A673 (cell line): ENCODE data around the gene ZDHHC5. TPM values are rescaled to one million over a fixed set of nuclear protein-coding genes. Genes with fewer than 3 reads are reported as not detected.

Experiments used
- BruUV-seq: library from RNA; stranded (reverse); fragments of 400-500 nt; replicated peaks from 2 replicates; lab custom pipeline; 2021; lab: Mats Ljungman, UMichigan
- CTCF ChIA-PET: fragments of 300-600 bp; sonication (Branson Sonifier 250); formaldehyde crosslinking; loops from one replicate; lab custom pipeline; 2022; ENCODE audit warnings: antibody characterized with exemption; lab: Charles Lee
- POLR2A ChIA-PET: fragments of 300-600 bp; sonication (Branson Sonifier 250); formaldehyde crosslinking; loops from one replicate; lab custom pipeline; 2022; ENCODE audit warnings: antibody characterized with exemption; ENCODE audit not compliant: low non-redundant PET; lab: Charles Lee
- DNase-seq: peaks from one replicate; pipeline ENCODE4 v3.0.0-alpha.2; 2015; ENCODE audit warnings: low spot score
- H3K27ac ChIP-seq: fragments of 200-600 bp; sonication (generic); 2 replicates; pipeline ENCODE4 v1.5.1; 2016; ENCODE audit warnings: mixed run types, low read depth, mild to moderate bottlenecking, mixed read lengths, antibody characterized with exemption, low read length; ENCODE audit not compliant: poor library complexity, severe bottlenecking
- H3K27me3 ChIP-seq: fragments of 200-600 bp; sonication (generic); replicated peaks from 2 replicates; pipeline ENCODE4 v1.6.1; 2017; ENCODE audit warnings: mixed run types, low read depth, mild to moderate bottlenecking, mixed read lengths, antibody characterized with exemption, low read length; ENCODE audit not compliant: insufficient read depth, poor library complexity
- H3K36me3 ChIP-seq: fragments of 200-600 bp; sonication (generic); 2 replicates; pipeline ENCODE4 v1.6.1; 2016; ENCODE audit warnings: mixed run types, mild to moderate bottlenecking, mixed read lengths, antibody characterized with exemption, low read length; ENCODE audit not compliant: insufficient read depth, poor library complexity, severe bottlenecking
- H3K4me1 ChIP-seq: fragments of 200-600 bp; sonication (generic); 2 replicates; pipeline ENCODE4 v1.6.1; 2017; ENCODE audit warnings: mixed run types, mild to moderate bottlenecking, mixed read lengths, antibody characterized with exemption, low read length; ENCODE audit not compliant: insufficient read depth, poor library complexity, severe bottlenecking
- H3K4me3 ChIP-seq: fragments of 200-600 bp; sonication (generic); 2 replicates; pipeline ENCODE4 v1.5.1; 2016; ENCODE audit warnings: low read depth, mixed run types, mild to moderate bottlenecking, mixed read lengths, low read length; ENCODE audit not compliant: poor library complexity, severe bottlenecking
- H3K9me3 ChIP-seq: fragments of 200-600 bp; sonication (generic); 2 replicates; pipeline ENCODE4 v1.6.1; 2016; ENCODE audit warnings: mixed run types, low read depth, mild to moderate bottlenecking, mixed read lengths, antibody characterized with exemption, low read length; ENCODE audit not compliant: poor library complexity, severe bottlenecking
- EZH2 ChIP-seq: fragments of 200-600 bp; sonication (generic); IDR thresholded peaks from 2 replicates; pipeline ENCODE4 v1.6.1; 2017; ENCODE audit warnings: borderline replicate concordance, low read depth, mild to moderate bottlenecking, mixed read lengths, antibody characterized with exemption, low read length; ENCODE audit not compliant: poor library complexity, severe bottlenecking
- intact Hi-C: fragments of 100-400 bp; cut with micrococcal nuclease; formaldehyde crosslinking; loops from one replicate; pipeline ENCODE4 v1.10.0; 2022; ENCODE audit not compliant: unreplicated experiment
- total RNA-seq: library from RNA; stranded (reverse); gene quantifications from 2 replicates; pipeline ENCODE4 v1.2.3, GENCODE V29; 2021
- TF ChIP-seq, protein P1 (sequence below): fragments of 300-800, 200-600 bp; sonication (generic); conservative IDR thresholded peaks from 2 replicates; pipeline ENCODE4 v1.5.1; 2017; ENCODE audit warnings: low read depth, mild to moderate bottlenecking, antibody characterized with exemption, low read length, moderate library complexity, mixed read lengths

ZDHHC5 gene
- total RNA-seq, 1 experiment from 2014 or later: 76.9 TPM

DNA sequence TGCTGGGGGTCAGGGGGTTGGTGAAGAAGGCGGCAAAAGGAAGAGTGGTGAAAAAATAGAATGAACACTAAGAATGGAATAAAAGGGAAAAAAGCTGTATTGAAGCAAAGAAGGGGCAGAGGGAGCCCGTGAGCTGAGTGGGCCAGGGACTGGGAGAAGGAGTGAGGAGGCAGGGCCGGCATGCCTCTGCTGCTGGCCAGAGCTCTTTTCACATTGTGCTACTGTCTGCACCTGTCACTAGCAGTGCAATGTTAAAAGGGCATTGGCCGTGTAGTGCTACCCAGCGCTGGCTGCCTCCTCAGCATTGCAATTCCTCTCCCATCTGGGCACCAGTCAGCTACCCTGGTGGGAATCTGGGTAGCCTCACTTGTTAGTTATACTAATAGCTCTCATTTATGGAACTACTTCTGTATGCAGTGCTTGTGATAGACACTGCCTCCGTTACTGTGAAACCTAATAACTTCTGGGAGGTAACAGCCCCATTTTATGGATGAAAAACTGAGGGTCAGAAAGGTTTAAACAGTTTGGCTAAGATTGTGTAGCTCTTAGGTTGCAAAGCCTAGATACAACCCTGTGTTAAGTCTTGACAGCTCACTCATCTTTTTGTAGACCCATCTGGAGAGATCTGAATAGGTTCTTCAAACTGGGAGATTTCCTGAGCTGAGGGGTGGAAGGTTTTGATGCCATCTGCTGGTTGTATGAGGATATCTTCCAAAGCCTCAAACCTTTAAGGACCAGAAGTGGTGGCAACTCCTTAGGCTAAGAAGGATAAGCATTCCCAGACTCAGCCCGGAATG, 26.7 kb upstream of the ZDHHC5 start:
- Histone ChIP-seq H3K27me3 (no peaks in the 10 kb centered on the region), H3K4me1 (peaks cover 46% of the 10 kb centered on the region), H3K27ac (peak overlapping the region; percentile 97), H3K36me3 (peaks cover 9% of the 10 kb centered on the region), H3K4me3 (peak overlapping the region; percentile 5), H3K9me3 (no peaks in the 10 kb centered on the region)
- ChIA-PET CTCF (interaction anchor here (0.5 to 2.9 kb wide), 15 partner anchors 9 to 295 kb away, joined by 3 to 50 read pairs (median 4); partner anchors contain the start of gene UBE2L6), POLR2A (interaction anchor here (0.6 to 0.9 kb wide), 6 partner anchors 12 to 149 kb away, joined by 3 to 11 read pairs (median 4); partner anchors contain the start of gene UBE2L6)
- intact Hi-C loops: loop anchor here (1.0 to 10.0 kb wide), 5 partner anchors 73 to 934 kb away; partner anchors contain the start of genes LPXN and ZFP91
- no TSS peak for BruUV-seq
- peak; percentile 85 for DNase-seq
- TF ChIP-seq EZH2: no peak
- TF ChIP-seq, protein P1, sequence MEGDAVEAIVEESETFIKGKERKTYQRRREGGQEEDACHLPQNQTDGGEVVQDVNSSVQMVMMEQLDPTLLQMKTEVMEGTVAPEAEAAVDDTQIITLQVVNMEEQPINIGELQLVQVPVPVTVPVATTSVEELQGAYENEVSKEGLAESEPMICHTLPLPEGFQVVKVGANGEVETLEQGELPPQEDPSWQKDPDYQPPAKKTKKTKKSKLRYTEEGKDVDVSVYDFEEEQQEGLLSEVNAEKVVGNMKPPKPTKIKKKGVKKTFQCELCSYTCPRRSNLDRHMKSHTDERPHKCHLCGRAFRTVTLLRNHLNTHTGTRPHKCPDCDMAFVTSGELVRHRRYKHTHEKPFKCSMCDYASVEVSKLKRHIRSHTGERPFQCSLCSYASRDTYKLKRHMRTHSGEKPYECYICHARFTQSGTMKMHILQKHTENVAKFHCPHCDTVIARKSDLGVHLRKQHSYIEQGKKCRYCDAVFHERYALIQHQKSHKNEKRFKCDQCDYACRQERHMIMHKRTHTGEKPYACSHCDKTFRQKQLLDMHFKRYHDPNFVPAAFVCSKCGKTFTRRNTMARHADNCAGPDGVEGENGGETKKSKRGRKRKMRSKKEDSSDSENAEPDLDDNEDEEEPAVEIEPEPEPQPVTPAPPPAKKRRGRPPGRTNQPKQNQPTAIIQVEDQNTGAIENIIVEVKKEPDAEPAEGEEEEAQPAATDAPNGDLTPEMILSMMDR: peak; percentile 68

DNA sequence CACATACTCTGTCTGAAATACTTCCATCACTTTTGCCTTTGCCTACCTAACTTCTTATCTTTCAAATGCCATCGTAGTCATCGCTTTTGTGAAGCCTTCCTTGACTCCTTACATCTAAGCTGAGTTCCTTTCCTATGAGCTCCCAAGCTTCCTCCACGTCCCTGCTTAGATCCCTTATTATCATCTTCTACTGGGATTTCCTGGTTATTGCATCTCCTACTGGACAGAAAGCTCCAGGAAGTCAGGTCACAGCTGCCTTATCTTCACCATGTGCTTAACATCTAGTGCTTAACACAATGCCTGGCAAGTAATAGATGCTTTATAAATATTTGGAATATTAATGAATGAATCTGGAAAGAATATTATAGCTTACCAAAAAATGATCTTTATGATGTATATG, 24.1 kb upstream of the ZDHHC5 start:
- ChIA-PET CTCF (interaction anchor here (0.6 to 2.5 kb wide), 4 partner anchors 73 to 186 kb away, joined by 4 to 16 read pairs (median 8); partner anchors contain the start of gene UBE2L6), POLR2A (interaction anchor here (0.8 kb wide), 1 partner anchor 117 kb away, joined by 4 read pairs; no protein-coding TSS in a partner anchor)
- H3K36me3 ChIP-seq: peaks cover 9% of the 10 kb centered on the region
- intact Hi-C loops: loop anchor here (1.0 to 10.0 kb wide), 4 partner anchors 149 to 931 kb away; partner anchors contain the start of genes LPXN and ZFP91
- TF ChIP-seq, protein P1: 0 out of 2 replicates have a peak, but pooled peaks have one; percentile 24
- no peak for TF ChIP-seq EZH2
- H3K4me3 ChIP-seq: no peak overlapping the region
- peaks cover 18% of the 10 kb centered on the region for H3K27me3 ChIP-seq
- no peak for DNase-seq
- BruUV-seq: no TSS peak
- H3K27ac ChIP-seq: no peak overlapping the region
- H3K4me1 ChIP-seq: peaks cover 64% of the 10 kb centered on the region
- H3K9me3 ChIP-seq: no peaks in the 10 kb centered on the region

- ChIA-PET CTCF (interaction anchor here (0.5 to 2.5 kb wide), 17 partner anchors 11 to 1260 kb away, joined by 3 to 16 read pairs (median 4); partner anchors contain the start of gene UBE2L6), POLR2A (interaction anchor here (0.5 kb wide), 1 partner anchor 153 kb away, joined by 3 read pairs; no protein-coding TSS in a partner anchor)
- Histone ChIP-seq H3K9me3 (no peaks in the 10 kb centered on the region), H3K4me1 (peaks cover 64% of the 10 kb centered on the region), H3K4me3 (no peak overlapping the region), H3K27me3 (peaks cover 19% of the 10 kb centered on the region), H3K27ac (no peak overlapping the region), H3K36me3 (peaks cover 9% of the 10 kb centered on the region)
- DNase-seq: peak; percentile 89
- no peak for TF ChIP-seq EZH2
- TF ChIP-seq, protein P1: peak; percentile 99
- BruUV-seq: no TSS peak
- intact Hi-C loops: loop anchor here (1.0 to 10.0 kb wide), 4 partner anchors 150 to 930 kb away; partner anchors contain the start of genes LPXN and ZFP91
Observed at GRCh38 chr11:57644748-57645688, 22.9 kb upstream of the ZDHHC5 start.
